HG03565 (cell line): ENCODE measurements around the gene NOMO2.
"Not testable (repeated sequence)": the region's sequence is repeated elsewhere in the genome, so short reads cannot be mapped to it uniquely, and the experiment has no call there.

Source experiments
- ATAC-seq: cut with Tn5 transposase; IDR thresholded peaks from one replicate; pipeline ENCODE4 v1.9.1; 2021; ENCODE audit warnings: mild to moderate bottlenecking, moderate library complexity; ENCODE audit not compliant: unreplicated experiment

NOMO2 gene

GRCh38 chr16:18579261-18579660 lies 17.4 kb upstream of the NOMO2 start:
- not testable (repeated sequence) for ATAC-seq

DNA sequence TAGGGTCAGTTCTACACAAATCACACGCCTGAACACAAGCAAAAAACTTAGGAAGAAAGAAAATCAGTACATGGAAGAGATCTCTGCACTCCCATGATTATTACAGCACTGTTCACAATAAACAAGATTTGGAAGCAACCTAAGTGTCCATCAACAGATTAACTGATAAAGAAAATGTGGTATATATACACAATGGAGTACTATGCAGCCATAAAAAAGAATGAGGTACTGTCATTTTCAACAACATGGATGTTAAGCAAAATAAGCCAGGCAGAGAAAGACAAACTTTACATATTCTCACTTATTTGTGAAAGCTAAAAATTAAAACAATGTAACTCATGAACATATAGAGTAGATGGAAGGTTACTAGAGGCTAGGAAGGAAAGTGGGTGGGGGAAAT lies 16.0 kb upstream of the NOMO2 start:
- ATAC-seq, result not testable (repeated sequence)

DNA sequence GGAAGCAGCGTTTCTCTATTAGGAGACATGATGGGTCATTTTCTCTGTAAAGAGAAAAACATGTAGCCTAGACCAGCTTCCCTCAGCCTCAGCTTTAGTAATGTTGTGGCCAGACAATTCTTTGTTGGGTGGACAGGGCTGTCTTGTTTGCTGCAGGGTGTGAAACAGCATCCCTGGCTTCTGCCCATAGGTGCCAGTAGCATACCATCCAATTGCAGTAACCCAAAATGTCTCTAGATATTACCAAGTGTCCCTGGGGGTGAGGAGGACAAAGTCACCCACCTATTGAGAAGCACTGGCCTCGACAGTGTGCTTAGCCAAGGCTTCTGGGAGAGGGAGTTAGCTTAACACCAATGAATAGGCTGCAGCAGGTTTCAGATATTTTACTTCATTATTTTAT lies 14.0 kb upstream of the NOMO2 start:
- ATAC-seq, result not testable (repeated sequence)

GRCh38 chr16:18575298-18575917 lies 13.5 kb upstream of the NOMO2 start:
- ATAC-seq, result not testable (repeated sequence)

DNA sequence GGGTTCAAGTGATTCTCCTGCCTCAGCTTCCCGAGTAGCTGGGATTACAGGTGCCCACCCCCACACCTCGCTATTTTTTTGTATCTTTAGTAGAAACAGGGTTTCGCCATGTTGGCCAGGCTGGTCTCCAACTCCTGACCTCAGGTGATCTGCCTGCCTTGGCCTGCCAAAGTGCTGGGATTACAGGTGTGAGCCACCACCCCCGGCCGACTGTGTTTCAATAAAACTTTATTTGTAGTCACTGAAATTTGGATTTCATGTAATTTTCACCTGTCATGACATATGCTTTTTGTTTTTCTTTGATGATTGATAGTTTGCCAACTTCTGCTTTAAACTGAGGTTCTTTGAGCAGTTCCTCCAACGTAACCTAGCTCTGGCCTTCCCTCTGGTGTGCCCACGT lies 12.0 kb upstream of the NOMO2 start:
- ATAC-seq, result not testable (repeated sequence)

DNA sequence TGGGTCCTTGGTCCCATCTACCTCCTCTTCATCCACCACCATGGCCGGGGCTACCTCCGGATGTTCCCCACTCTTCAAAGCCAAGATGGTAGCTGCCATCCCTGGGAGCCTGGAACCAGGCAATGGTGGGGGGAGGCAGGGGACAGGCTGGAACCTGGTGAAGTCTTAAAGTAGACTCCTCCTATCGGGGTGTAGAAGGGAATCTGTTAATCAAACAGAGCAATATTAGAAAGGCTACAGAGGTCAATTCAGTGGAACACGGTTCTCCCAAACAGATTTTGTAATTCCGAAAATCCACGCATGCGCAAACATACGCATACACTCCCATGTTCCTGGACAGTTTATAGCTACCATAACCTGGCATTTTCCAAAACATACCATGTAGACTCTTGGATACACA lies 11.1 kb upstream of the NOMO2 start:
- ATAC-seq, result not testable (repeated sequence)

DNA sequence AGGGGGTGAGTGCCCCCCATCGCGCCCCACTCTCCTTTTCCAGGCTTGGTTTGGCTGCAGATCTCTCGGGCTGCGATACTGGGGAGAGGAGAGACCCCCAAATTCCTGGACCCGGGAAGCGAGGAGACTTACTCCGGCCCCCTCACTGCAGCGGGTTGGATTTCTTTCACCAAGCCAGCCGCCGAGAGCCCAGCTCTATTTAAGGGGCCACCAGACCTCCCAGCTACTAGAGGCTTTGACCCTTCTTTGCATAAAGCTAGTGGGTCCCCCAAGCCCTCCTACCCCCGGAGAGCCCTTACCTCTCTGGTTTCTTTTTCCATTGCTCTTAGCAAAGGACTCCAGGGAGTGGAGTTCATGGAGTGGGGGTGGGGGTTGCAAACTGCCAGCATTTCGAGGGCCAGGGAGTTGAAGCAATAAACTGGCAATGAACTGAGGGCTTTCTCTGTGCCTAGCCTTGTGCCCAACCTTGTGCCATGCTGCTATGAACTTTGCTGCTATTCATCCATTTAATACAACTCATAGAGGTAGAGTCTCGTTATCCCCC lies 9.5 kb upstream of the NOMO2 start:
- not testable (repeated sequence) for ATAC-seq

- not testable (repeated sequence) for ATAC-seq
These were observed 8.8 kb upstream of the NOMO2 start for GRCh38 chr16:18570529-18571306.

- ATAC-seq, result not testable (repeated sequence)
These were observed 1.3 kb downstream of the NOMO2 start for GRCh38 chr16:18560416-18561220.

- not testable (repeated sequence) for ATAC-seq
These were observed 8.2 kb downstream of the NOMO2 start for GRCh38 chr16:18553671-18554070.

- not testable (repeated sequence) for ATAC-seq
These were observed 14.5 kb downstream of the NOMO2 start for GRCh38 chr16:18547382-18547781.

DNA sequence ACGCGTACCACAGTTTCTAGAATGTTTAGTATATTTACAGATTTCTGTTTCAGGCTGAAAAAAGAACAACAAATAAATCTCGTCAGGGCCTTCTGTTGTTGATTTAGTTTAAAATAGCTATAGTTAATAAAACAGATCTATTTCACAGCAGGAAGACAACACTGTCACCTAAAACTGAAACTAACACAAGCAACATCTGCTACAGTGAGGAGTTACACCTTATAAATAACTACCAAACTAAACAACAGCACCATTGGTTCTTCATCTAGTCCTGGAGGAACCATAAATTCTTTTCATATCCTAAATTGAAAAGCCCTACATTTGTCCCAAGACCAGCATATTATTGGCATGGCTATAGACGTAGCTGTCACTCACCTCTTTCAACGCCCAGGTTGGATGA lies 15.0 kb downstream of the NOMO2 start:
- not testable (repeated sequence) for ATAC-seq

DNA sequence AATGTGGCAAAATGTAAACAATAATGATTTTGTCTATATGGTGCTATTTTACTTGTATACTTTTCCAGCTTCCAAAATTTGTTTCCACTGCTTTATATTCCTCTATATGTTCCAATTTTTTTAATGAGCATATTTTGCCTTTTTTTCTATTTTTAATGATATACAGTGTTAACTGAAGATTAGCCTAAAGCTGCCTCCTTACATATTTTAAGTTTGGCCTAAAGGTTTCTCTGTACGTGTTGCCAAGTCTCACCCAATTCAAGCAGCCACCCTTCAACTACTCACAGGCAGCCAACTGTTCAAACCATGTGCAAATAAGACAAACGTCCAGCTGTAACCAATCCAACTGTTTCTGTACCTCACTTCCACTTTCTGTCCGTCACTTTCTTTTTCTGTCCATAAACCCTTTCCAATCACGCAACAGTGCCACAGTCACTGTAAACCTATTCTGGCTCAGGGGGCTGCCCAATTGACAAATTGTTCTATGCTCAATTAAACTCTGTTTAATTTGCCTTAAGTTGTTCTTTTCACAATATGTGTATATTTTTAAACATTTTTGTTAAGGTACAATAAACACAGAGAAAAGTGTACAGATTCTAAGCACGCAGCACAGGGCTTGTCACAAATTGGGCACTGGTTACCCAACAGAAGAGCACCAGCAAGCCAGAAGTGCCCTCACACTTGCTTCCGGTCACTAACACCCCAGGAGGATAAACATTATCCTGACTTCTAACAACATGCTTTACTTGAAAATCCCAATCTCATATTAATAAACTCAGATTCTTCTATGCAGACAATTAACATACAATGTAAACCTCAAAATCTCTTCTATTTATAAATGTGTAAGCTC lies 17.4 kb downstream of the NOMO2 start:
- ATAC-seq, result not testable (repeated sequence)

GRCh38 chr16:18541912-18542311 lies 20.0 kb downstream of the NOMO2 start:
- ATAC-seq, result not testable (repeated sequence)

GRCh38 chr16:18537004-18537403 lies 24.9 kb downstream of the NOMO2 start:
- ATAC-seq, result not testable (repeated sequence)

GRCh38 chr16:18535519-18536168 lies 26.3 kb downstream of the NOMO2 start:
- not testable (repeated sequence) for ATAC-seq

GRCh38 chr16:18534308-18534707 lies 27.6 kb downstream of the NOMO2 start:
- not testable (repeated sequence) for ATAC-seq

GRCh38 chr16:18531323-18531722 lies 30.6 kb downstream of the NOMO2 start:
- ATAC-seq, result not testable (repeated sequence)

- not testable (repeated sequence) for ATAC-seq
These were observed 31.6 kb downstream of the NOMO2 start for GRCh38 chr16:18530329-18530728.

DNA sequence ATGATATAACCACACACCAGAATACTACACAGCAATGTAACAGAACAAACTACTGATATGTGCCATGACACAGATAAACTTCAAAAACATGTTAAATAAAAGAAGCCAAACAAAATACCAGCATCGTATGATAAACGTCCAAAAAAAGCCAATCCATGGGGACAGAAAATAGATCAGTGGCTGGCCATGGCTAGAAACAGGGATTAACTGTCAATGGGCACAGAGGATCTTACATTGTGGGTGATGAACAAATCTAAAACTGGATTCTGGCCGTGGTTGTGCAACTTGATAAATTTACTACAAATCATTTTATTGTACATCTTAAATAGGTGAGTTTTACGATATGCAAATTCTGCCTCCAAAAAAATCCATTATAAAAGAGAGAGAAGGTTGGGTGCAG lies 35.4 kb downstream of the NOMO2 start:
- not testable (repeated sequence) for ATAC-seq
